ENCODE measurements around the gene IWS1. TPM values are rescaled to one million over a fixed set of nuclear protein-coding genes. Genes with fewer than 3 reads are reported as not detected.

The IWS1 gene
- polyA plus RNA-seq, 2 of the 4 experiments (the other 2 are of a cell fraction) = 56.6 to 69.1 TPM

DNA sequence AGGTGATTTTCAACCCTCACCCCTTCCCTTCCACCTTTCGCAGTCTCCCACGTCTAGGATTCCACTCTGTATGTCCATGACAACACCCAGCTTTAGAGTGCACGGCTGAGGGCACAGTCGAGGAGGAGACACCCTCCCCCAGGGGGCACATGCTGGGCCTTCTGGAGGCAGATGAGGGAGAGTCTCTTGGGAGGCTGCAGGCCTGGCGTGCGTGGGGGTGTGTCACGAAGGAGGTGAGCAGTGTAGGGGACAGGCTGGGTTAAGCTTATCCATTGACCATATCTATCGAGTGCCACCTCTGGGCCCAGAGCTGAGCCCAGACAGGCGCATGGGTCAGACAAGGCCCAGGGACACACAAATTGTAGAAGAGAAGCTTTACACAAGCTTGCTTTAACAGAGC lies 89.2 kb downstream of the IWS1 start:
- H3K4me2 ChIP-seq = no peak overlapping the region
- no peak overlapping the region for H3K27ac ChIP-seq
- WGBS (ENCODE audit: missing lambda C conversion rate) = 83% methylated on average over 9 of the region's 9 CpGs
- TF ChIP-seq FOSB (CRISPR knock-in tag; IDR thresholded peaks at IDR 0.05) (no peak), RFX5 (IDR thresholded peaks at IDR 0.05) (no peak), HEYL (CRISPR knock-in tag; IDR thresholded peaks at IDR 0.05) (no peak), BHLHE40 (IDR thresholded peaks at IDR 0.05; ENCODE audit: low read depth, low read length) (no peak), ZSCAN20 (CRISPR knock-in tag; IDR thresholded peaks at IDR 0.05) (no peak), FOSL2 (IDR thresholded peaks at IDR 0.05) (no peak), FOSL2 (CRISPR knock-in tag; IDR thresholded peaks at IDR 0.05) (no peak), BCL3 (IDR thresholded peaks at IDR 0.05) (no peak), HOXB5 (CRISPR knock-in tag; IDR thresholded peaks at IDR 0.05) (no peak), MAFK (IDR thresholded peaks at IDR 0.05; ENCODE audit: partially characterized antibody) (no peak), ESRRA (IDR thresholded peaks at IDR 0.05; ENCODE audit: borderline replicate concordance, low read length) (no peak)
- TF ChIP-seq, protein P1, sequence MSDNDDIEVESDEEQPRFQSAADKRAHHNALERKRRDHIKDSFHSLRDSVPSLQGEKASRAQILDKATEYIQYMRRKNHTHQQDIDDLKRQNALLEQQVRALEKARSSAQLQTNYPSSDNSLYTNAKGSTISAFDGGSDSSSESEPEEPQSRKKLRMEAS (IDR thresholded peaks at IDR 0.05) = no peak
- H3K4me3 ChIP-seq = no peak overlapping the region
- H3K4me1 ChIP-seq = peaks cover 7% of the 10 kb centered on the region
- H3K9me3 ChIP-seq = peaks cover 26% of the 10 kb centered on the region
- POLR2A ChIA-PET = no interaction called here
- DNase-seq (ENCODE audit: low read depth in 1 of 2, low spot score in 1 of 2) (no peak), ATAC-seq (no peak), FAIRE-seq (no peak)
- CTCF ChIA-PET = interaction anchor here (1.3 to 3.3 kb wide), 5 partner anchors 12 to 112 kb away, joined by 3 to 9 read pairs (median 7); no protein-coding TSS in a partner anchor

DNA sequence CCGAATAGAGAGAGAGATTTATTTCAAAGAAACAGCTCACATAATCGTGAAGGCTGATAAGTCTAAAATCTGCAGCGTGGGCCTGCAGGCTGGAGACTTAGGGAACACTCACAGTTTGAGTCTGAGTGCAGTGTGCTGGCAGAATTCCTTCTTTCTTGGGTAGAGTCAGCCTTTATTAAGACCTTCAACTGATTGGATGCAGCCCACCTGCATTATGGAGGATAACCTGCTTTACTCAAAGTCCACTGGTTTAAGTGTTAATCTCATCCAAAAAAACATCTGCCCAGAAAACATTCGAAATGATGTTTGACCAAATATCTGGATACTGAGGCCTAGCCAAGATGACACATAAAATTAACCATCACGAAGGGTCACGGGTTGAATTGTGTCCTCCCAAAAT lies 91.8 kb downstream of the IWS1 start:
- no peak for DNase-seq (ENCODE audit: low read depth in 1 of 2, low spot score in 1 of 2)
- ATAC-seq = no peak
- WGBS (ENCODE audit: missing lambda C conversion rate) = 83% methylated on average over 6 of the region's 6 CpGs
- no peak for FAIRE-seq
- Histone ChIP-seq H3K4me3 (no peak overlapping the region), H3K4me1 (peaks cover 7% of the 10 kb centered on the region), H3K27ac (no peak overlapping the region), H3K9me3 (peaks cover 7% of the 10 kb centered on the region; the same call in 1 of the 3 replicates), H3K4me2 (no peak overlapping the region)
- TF ChIP-seq RAD21 (conservative IDR thresholded peaks at IDR 0.05 in 1 of 2, IDR thresholded peaks at IDR 0.05 in 1 of 2) (no peak), POLR2AphosphoS2 (conservative IDR thresholded peaks at IDR 0.05; ENCODE audit: low read length) (no peak), TP53 (CRISPR knock-in tag; IDR thresholded peaks at IDR 0.05) (no peak), KDM5A (IDR thresholded peaks at IDR 0.05) (no peak), PHF8 (IDR thresholded peaks at IDR 0.05; ENCODE audit: borderline replicate concordance, low read depth) (no peak), HEYL (CRISPR knock-in tag; IDR thresholded peaks at IDR 0.05) (no peak), NFE2L2 (conservative IDR thresholded peaks at IDR 0.05; ENCODE audit: low read length) (no peak), ZC3H11A (IDR thresholded peaks at IDR 0.05) (no peak), HES2 (IDR thresholded peaks at IDR 0.05) (no peak), JUNB (IDR thresholded peaks at IDR 0.05) (no peak), ESRRA (IDR thresholded peaks at IDR 0.05; ENCODE audit: borderline replicate concordance, low read length) (no peak), USF2 (IDR thresholded peaks at IDR 0.05) (no peak), EP300 (IDR thresholded peaks at IDR 0.05) (no peak)
- TF ChIP-seq, protein P2, sequence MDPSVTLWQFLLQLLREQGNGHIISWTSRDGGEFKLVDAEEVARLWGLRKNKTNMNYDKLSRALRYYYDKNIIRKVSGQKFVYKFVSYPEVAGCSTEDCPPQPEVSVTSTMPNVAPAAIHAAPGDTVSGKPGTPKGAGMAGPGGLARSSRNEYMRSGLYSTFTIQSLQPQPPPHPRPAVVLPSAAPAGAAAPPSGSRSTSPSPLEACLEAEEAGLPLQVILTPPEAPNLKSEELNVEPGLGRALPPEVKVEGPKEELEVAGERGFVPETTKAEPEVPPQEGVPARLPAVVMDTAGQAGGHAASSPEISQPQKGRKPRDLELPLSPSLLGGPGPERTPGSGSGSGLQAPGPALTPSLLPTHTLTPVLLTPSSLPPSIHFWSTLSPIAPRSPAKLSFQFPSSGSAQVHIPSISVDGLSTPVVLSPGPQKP (IDR thresholded peaks at IDR 0.05; ENCODE audit: low read depth, low read length) = no peak
- TF ChIP-seq, protein P3, sequence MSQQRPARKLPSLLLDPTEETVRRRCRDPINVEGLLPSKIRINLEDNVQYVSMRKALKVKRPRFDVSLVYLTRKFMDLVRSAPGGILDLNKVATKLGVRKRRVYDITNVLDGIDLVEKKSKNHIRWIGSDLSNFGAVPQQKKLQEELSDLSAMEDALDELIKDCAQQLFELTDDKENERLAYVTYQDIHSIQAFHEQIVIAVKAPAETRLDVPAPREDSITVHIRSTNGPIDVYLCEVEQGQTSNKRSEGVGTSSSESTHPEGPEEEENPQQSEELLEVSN (IDR thresholded peaks at IDR 0.05; ENCODE audit: borderline replicate concordance, low read depth) = no peak
- ChIA-PET CTCF (interaction anchor here (1.1 to 3.3 kb wide), 3 partner anchors 10 to 110 kb away, joined by 4 to 9 read pairs (median 6); no protein-coding TSS in a partner anchor), POLR2A (no interaction called here)

Data from A549 (cell line).